ENCODE data around the gene PTRH2. TPM values are rescaled to one million over a fixed set of nuclear protein-coding genes. Genes with fewer than 3 reads are reported as not detected.

Gene PTRH2
- total RNA-seq, 1 donor from 2014 or later: 25.4 TPM

DNA sequence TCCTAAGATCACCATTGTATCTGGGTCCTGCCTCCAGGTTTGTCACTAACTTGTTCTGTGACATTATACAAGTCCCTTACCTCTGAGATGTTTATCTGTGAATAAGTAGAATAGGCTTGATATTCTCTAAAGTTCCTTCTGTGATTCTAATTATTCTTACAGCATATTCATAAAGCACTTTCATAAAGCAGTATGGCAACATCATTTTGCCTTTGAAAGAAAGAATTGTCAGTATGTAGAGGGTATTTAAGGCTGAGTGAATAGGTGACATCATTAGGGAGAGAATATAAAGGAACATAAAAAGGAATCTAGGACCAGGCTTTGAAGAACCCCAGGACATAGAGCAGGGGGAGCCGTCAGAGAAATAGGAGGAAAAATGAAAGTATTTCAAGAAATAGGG, 15.8 kb upstream of the PTRH2 start:
- intact Hi-C loops (cut with micrococcal nuclease): no loop called here

DNA sequence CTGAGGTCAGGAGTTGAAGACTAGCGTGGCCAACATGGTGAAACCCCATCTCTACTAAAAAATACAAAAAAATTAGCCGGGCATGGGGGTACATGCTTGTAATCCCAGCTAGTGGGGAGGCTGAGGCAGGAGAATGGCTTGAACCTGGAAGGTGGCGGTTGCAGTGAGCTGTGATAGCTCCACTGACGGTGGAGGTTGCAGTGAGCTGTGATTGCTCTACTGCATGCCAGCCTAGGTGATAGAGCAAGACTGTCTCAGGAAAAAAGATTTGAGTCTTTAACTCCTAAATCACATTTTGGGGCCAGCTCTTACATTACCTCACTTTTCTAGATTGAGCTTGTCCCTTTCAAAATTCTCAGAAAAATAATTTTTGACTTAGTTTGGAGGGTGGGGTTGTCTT, 15.4 kb upstream of the PTRH2 start:
- intact Hi-C loops (cut with micrococcal nuclease): no loop called here

DNA sequence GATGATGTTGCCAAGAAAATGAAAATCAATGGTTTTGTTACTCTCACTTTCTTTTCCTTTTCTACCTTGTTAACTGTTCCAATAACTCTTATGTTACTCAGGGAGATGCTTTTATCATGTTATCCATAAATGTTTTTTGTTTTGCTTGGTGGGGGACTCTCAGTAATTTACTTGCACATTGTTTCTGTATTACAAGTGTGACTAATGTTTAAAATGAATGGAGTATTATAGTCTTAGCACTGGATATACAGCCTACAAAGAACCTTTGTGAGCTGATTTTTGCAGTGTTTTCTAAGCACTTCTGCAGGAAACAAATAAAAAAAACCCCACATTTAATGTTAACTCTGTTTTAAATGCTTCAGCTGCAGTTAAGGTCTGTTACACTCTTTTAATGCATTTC, 12.3 kb upstream of the PTRH2 start:
- intact Hi-C loops (cut with micrococcal nuclease): no loop called here

DNA sequence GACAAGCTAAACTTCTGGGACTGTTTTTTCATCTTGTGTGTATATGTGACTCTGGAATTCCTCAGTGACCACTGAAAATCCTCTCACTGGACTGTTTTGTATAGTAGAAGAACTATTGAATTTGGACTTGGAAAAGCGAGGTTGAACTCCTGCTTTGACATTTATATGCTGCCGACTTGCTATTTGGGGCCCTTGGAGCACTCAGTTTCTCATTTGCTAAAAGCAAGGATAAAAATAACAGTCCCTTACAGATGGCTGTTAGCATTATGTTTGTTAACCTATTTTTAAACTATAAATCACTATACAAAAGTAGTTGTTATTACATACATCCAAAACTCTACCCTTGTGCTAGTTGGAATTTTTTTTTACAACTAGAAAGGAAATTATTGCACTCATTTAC, 9.2 kb upstream of the PTRH2 start:
- intact Hi-C loops (cut with micrococcal nuclease): no loop called here

DNA sequence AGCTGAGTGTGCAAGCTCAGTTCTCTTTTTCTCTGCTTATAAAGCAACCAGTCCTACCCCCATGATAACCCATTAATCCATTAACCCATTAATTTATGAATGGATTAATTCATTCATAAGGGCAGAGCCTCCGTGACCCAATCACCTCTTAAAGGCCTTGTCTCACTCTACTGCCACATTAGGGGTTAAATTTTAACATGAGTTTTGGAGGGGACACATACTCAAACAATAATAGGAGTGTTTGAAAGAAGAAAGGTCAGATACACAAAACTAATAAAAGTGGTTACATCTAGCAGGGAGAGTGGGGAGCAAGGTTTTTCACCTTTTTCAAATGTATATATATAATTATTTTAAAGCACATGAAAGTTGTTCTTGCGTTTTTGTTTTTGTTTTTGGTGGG, 7.0 kb upstream of the PTRH2 start:
- intact Hi-C loops (cut with micrococcal nuclease): no loop called here

DNA sequence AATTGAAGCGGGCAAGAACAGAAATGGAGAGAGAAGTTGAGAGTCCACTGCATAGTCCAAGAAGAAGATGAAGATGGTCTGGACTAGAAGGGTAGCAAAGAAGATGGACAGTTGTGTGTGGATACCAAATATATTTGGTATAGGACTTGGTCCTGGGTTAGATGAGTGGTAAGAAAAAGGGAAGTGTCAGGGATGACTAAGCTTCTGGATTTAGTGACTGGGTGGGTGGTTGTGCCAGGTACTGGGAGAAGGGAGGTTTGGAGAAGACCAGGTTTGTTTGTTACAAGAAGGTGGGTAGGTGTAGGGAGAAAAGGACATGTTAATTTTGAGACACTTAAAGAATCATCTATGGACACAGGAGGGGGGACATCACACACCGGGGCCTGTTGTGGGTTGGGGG, 5.6 kb upstream of the PTRH2 start:
- intact Hi-C loops (cut with micrococcal nuclease): no loop called here

DNA sequence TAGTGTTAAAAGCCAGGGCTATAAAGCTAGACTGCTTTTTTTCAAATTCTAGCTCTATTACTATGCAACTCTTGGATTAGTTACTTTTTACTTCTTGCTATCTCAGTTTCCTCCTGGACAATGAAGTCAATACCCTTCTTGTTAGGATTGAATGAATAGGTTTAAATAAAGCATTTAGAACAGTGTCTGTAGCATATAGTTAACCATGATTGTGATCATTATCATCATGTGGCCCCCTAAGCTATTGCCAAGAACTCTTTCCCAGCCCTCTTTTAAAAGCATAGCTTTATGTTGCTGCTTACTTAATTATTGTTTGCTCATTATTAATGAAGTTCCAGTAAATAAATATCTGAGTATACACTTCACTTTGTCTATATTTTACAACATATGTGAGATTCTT, 4.7 kb upstream of the PTRH2 start:
- intact Hi-C loops (cut with micrococcal nuclease): no loop called here

DNA sequence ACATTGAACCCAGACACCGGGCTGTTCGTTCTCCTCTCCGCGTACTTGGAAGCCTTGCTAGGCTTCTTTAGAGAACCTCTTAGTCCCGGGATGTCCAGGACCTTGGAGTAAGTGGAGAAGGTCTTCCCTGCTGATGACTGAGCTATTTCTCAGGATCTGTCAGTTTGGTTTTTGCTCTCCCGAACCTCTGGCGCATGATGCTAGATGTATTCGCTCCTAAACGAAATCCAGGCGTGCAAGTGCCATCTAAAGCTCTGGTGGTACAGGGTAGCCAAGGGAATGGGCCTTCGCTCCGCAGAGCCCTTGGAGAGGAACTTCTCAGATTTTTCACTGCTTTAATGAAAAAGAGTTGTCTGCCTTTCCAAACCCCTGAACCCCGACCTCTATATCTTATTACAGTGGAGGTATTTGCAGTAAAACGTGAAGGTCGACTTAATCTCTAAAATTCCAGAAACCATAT, 771 bp upstream of the PTRH2 start:
- intact Hi-C loops (cut with micrococcal nuclease): loop anchor here (1.0 to 10.0 kb wide), 15 partner anchors 45 to 1193 kb away; partner anchors contain the start of genes CLTC, DHX40, GDPD1 and HEATR6

DNA sequence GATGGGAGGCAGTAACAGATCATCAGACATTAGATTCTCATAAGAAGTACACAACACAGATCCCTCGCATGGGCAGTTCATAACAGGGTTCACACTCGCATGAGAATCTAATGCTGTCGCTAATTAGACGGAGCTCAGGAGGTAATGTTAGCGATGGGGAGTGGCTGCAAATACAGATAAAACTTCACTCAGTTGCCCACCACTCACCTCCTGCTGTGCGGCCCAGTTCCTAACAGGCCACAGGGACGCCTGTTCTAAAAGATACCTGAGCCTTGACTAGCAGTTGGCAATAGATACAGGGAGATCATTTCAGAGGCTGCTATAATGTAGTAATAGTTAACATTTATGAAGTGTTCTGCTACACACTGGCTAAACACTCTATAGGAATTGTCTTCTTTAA, 4.9 kb downstream of the PTRH2 start:
- intact Hi-C loops (cut with micrococcal nuclease): loop anchor here (10.0 kb wide), 1 partner anchor 1188 kb away; the partner anchor contains the start of gene MTMR4

DNA sequence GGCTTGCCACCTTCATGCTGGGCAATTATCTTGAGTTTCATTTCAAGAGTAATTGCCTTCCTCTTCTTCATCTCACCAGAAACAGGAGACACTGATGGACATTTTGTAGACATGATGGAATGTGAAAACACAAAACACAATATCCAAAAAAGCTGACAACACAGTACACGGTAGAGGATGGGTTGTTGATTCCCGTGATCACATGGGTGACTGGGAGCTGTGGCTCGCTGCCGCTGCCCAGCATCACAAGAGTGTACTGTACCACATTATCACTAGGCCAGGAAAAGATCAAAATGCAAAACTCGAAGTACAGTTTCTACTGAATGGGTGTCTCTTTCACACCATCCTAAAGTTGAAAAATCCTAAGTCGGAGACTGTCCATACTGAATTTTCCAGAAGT, 7.4 kb downstream of the PTRH2 start:
- intact Hi-C loops (cut with micrococcal nuclease): loop anchor here (10.0 kb wide), 1 partner anchor 1185 kb away; the partner anchor contains the start of gene MTMR4

DNA sequence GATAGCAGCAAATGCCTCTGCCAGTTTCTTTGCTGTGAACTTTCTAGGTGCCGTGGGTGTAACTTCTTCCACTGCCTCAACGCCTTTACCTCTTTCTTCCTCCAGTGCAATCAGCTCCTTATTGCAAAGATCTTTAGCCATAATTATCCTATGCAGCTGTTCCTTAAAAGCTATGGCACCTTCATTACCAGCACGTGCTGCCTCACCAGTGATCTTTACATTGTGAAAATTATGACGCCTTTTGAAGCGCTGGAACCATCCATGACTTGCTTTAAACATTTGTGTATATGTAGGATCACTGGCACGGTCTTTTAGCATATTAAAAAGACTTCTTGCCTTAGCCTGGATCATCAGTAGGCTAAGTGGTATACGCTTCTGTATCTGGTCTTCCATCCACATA, 8.0 kb downstream of the PTRH2 start:
- intact Hi-C loops (cut with micrococcal nuclease): no loop called here

DNA sequence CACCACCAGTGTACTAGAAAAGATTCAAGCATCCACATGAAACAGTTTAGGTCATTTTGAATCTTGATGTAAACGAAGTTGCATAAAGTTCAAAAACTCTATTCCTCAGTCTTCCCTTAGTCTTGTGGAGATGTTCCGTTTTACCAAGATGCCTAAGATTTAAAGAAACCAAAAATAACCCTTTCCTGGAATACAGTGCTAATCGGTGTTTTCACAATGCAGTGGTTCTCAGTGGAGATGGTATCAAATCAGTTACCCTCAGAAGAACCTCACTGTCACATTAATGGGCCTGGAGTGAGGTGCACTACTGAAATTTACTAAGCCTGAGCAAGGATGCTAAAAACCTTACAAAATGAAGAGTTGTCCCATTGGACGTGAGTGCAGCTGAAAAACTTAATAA, 9.1 kb downstream of the PTRH2 start:
- intact Hi-C loops (cut with micrococcal nuclease): no loop called here

DNA sequence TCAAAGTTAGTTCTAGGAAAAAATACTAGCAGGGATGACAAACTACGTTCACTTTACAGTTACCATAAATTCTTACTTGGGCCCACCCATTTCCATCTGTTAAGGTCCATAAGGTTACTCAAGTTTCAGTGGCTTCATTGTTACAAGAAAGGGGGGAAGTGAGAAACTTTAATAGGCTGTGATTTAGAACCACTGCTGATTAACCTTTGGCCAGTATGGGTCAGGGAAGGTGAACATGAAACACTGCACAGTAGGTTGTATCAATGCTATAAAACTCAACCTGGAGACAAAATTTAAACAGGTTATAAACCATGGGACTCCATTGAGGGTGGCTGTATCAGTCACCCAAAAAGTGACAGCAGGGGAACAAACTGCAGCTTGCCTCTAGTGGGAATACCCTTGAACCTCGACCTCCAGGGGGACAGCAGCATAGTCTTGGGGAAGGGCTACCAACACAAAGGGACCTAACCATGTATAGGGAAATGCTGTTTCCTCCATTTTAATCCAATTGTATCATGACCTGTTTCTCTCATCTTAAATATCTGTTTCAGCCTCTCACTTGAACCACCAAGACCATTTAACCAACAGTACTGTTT, 10.4 kb downstream of the PTRH2 start:
- intact Hi-C loops (cut with micrococcal nuclease): no loop called here

DNA sequence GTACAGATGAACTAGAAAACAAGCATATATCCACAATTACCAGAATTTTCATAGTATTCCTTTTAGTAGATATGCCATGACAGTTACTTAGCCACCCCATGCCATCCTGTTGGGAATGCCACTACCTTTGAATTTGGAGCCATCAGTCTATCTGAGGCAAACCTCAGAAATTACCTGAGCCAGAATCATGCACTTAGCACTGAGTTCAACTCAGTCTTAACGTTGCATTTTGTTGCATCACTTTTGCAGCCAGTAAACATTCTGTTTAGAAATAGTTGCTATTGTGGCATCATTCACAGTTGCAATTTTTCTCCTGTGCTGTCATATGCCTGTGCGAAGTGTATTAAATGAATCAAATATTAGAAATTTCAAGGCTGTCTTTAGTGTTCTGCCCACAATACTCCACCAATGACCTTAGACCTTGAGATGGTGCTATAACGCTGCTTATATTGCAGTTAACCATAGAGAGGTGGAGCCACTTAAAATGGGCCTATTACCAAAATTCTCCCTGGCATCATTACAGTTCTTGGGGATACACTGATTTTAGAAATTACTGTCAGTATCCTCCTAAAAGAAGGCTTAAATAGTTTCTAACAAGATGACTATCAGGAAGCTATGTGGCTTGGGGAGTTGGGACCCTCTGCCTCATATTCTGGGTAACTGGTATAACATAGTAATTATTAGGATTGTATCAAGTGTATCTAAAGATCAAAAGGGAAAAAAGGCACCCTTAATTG, 11.1 kb downstream of the PTRH2 start:
- intact Hi-C loops (cut with micrococcal nuclease): no loop called here

DNA sequence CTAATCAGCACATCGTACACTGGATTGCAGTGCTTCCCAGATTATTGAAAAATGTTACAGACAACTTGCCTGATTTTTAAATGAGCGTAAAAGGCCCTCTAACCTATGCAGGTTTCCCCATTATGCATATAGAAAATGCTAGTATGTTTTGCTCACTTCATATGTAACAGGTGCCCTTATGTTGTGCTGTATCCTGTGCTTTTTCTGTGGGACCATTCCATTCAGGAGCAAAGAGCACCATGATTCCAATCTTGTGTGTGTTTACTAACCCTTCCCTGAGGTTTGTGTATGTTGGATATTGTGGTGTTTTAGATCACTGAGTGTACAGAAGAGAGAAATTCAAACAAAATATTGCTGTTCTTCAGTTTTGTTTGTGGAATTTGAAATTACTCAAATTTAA, 12.9 kb downstream of the PTRH2 start:
- intact Hi-C loops (cut with micrococcal nuclease): no loop called here

DNA sequence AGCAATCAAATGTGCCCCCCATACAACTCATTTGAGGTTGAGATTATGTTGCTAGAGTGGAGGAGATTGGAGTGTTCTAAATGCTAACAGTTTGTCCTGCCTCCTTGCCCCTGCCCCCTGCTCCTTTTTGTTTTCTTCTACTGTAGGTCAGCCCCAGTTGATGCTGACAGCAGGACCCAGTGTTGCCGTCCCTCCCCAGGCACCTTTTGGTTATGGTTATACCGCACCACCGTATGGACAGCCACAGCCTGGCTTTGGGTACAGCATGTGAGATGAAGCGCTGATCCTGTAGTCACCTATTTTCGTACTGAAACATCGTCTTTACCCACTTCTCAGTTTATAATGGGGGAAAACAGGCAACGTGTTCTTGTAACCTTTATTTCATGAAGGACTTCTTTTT, 13.6 kb downstream of the PTRH2 start:
- intact Hi-C loops (cut with micrococcal nuclease): no loop called here

DNA sequence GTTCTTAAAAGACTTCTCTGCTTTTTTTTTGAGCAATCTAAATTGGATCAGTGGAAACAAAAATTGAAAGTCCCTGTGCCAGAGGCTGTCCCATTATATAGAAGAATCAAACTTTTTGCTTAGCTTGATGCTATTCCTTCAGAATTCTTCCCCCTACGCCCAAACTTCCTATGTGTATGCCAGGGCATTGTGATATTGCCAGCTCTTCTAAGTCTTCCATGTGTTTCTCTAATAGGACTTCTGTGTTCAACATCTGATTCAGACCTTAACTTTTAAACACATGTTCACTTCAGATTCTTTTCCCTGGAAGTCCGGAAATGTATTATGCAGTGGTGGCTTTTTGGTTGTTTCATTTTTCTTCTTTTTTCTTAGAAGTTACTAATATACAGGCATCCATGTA, 18.7 kb downstream of the PTRH2 start:
- intact Hi-C loops (cut with micrococcal nuclease): no loop called here

DNA sequence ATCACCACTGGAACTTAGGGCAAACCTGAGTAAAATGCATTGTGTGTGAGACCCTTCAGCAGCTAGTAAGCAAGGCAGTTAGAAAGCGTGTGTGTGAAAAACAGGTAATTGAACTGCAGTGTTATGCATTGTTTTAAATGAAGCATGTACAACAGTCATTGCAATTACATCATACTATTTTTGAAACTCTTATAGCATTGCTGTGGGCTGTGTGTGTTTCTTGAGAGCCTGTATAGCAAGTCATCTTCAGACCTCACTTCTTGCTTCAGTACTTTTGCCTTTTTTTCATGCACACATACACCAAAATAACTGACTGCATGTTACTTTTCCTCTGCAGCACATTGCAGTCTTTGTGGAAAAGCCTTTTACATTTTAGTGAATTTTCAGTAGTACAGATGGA, 19.2 kb downstream of the PTRH2 start:
- intact Hi-C loops (cut with micrococcal nuclease): no loop called here

DNA sequence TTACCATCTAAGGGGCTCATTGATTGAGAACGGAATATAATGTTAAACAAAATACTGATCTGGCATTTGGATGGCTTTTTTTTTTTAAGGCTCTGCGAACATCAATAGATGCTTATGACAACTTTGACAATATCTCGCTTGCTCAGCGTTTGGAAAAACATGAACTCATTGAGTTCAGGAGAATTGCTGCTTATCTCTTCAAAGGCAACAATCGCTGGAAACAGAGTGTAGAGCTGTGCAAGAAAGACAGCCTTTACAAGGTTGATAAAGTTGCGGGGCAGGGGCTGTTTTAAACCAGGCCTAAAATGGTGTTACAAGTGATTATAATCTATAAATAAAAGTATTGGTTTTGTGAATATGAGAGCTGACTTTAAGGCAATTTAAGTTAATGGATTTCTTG, 22.3 kb downstream of the PTRH2 start:
- intact Hi-C loops (cut with micrococcal nuclease): no loop called here

DNA sequence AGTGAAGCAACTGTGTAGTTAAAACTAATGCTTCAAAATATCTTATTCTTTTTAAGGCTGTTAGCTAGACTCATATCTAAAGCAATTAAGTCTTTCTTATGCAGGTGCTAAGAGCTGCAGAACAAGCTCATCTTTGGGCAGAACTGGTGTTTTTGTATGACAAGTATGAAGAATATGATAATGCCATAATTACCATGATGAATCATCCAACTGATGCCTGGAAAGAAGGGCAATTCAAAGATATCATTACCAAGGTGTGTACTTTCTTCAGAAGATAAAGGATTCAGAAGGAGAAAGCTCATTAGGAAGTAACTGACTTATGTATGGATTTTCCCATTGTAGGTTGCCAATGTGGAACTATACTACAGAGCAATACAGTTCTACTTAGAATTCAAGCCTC, 23.9 kb downstream of the PTRH2 start:
- intact Hi-C loops (cut with micrococcal nuclease): no loop called here

DNA sequence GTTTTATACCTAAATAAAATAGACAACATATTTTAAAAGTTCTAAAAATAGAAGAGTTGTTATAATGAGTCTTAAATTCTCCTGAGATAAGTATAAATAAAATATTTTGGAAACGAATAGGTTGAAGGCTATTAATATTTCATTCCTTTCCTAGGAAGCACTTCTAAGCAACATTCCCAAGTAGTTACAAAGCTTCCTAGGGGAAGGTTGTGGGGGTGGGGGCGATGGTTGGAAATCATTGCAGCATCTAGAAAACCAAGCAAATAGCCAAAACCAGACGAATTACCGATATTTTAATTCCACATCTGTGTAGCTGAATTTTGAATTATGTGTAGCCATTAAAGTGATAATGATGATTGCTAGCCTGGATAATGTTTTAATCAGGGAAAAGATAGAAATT, 26.9 kb downstream of the PTRH2 start:
- intact Hi-C loops (cut with micrococcal nuclease): no loop called here

DNA sequence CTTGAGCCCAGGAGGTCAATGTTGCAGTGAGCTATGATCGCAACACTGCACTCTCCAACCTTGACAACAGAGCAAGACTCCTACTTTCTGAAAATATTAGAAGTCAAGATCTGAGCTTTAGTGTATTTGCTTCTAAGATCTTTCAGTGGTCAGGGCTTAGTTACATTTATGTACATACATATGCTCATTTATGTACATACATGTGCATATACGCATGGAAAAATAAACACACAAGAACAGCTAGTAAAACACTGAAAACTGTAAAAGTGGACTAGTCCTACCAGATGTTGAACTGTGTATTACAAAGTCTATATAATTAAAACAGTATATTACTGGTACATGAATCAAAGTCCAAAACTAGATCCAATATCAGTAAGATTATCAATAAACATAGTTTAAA, 28.3 kb downstream of the PTRH2 start:
- intact Hi-C loops (cut with micrococcal nuclease): no loop called here

DNA sequence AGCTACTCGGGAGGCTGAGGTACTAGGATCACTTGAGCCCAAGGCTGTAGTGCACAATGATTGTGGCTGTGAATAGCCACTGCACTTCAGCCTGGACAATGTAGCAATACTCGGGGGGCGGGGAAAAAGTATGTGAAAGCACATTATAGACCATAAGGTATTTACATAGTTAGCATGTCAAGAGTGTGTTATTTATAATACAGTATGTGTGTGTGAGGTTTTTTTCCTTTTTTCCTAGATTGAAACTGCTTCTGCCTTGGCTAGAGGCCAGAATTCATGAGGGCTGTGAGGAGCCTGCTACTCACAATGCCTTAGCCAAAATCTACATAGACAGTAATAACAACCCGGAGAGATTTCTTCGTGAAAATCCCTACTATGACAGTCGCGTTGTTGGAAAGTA, 30.5 kb downstream of the PTRH2 start:
- intact Hi-C loops (cut with micrococcal nuclease): no loop called here

Data from T-helper 1 cell treated with Interleukin-12 subunit alpha and Interleukin-12 subunit beta and Interleukin-4 antibody, amounts not matched to agents 30 ng/mL and 1 ng/mL, for 36 hours (primary cell).